SU-DHL-6 (cell line): ENCODE results near the gene ADAM12.

Experiments
- EZH2phosphoT487 ChIP-seq: fragments of 200-600 bp; sonication (generic), shearing (Covaris generic); conservative IDR thresholded peaks from 2 replicates; pipeline ENCODE4 v1.6.1; 2018; ENCODE audit warnings: mild to moderate bottlenecking, antibody characterized with exemption, low read length, moderate library complexity, mixed read lengths
- TF ChIP-seq, protein P1 (sequence below): fragments of 200-600 bp; sonication (generic); IDR thresholded peaks from one replicate; pipeline ENCODE4 v1.5.1; 2017; ENCODE audit warnings: antibody characterized with exemption, mild to moderate bottlenecking, low read length, moderate library complexity; ENCODE audit not compliant: insufficient read depth, poor library complexity, severe bottlenecking

DNA sequence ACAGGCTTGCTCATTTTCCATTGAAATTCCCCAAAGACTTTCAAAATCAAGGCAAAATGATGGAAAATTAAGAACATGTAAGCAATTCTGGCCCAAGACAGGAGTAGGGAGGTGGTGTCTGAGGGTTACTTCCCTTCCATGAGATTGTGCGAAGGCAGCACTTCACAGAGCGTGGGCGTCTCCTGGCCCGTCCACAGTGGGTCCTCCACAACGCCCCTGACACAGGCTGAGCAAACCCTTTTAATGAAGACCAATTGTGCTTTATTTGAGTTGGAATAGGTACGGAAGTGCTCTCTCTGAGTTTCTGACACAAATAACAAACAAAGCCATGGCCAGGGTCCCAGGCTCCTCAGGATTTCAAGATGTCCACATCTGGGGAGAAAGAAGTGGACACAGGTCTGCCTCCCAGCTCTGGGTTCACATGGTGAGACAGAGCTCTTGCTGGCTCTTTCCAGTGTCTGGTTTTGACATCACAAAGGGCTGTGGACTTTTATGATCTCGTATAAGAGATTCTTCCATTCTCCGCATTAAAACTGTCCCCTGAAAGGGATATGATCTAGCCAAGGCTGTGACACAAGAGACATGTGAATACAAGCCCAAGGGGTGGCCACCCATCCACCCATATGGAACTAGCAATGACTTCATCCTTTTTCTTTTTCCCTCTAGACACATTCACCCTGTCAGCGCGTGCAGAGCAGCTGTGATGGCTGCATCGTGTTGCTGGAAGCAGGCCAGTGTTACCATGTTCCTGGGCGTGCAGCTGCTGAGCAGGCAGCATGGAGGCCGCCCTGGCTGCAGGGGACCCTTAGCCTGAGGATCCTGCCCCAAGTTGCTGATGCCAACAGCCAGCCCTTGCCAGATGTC is 145.6 kb downstream of the ADAM12 start:
- TF ChIP-seq, protein P1, sequence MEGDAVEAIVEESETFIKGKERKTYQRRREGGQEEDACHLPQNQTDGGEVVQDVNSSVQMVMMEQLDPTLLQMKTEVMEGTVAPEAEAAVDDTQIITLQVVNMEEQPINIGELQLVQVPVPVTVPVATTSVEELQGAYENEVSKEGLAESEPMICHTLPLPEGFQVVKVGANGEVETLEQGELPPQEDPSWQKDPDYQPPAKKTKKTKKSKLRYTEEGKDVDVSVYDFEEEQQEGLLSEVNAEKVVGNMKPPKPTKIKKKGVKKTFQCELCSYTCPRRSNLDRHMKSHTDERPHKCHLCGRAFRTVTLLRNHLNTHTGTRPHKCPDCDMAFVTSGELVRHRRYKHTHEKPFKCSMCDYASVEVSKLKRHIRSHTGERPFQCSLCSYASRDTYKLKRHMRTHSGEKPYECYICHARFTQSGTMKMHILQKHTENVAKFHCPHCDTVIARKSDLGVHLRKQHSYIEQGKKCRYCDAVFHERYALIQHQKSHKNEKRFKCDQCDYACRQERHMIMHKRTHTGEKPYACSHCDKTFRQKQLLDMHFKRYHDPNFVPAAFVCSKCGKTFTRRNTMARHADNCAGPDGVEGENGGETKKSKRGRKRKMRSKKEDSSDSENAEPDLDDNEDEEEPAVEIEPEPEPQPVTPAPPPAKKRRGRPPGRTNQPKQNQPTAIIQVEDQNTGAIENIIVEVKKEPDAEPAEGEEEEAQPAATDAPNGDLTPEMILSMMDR = no peak
- no peak for TF ChIP-seq EZH2phosphoT487
